IMR-90 (cell line): ENCODE results near the gene UNC5A. TPM values are rescaled to one million over a fixed set of nuclear protein-coding genes. Genes with fewer than 3 reads are reported as not detected.

Experiments used
- ATAC-seq: fragments of 200-7000 bp; cut with Tn5 transposase; 2 replicates; pipeline ENCODE4 v1.9.1; 2020; ENCODE audit warnings: low read depth, mild to moderate bottlenecking, moderate library complexity
- BruUV-seq: library from RNA; stranded (reverse); fragments of 400-500 nt; replicated peaks from 2 replicates; lab custom pipeline; 2021; lab: Mats Ljungman, UMichigan
- CTCF ChIA-PET: fragments of 300-600 bp; formaldehyde crosslinking; extraction: SDS; loops from one replicate; lab custom pipeline; 2021; ENCODE audit warnings: antibody characterized with exemption; lab: Yijun Ruan, JAX
- POLR2A ChIA-PET: fragments of 300-600 bp; sonication (Branson Sonifier 250); formaldehyde crosslinking; loops from one replicate; lab custom pipeline; 2022; ENCODE audit warnings: antibody characterized with exemption; ENCODE audit not compliant: unreplicated experiment; lab: Charles Lee
- DNase-seq: peaks from one replicate; pipeline ENCODE4 v3.0.0; 2013
- H2AFZ ChIP-seq: replicated peaks from 2 replicates; pipeline ENCODE3; 2013; ENCODE audit warnings: low read length, mild to moderate bottlenecking; ENCODE audit not compliant: poor library complexity
- H2AK5ac ChIP-seq: 2 replicates; pipeline ENCODE4 v1.6.1; 2013; ENCODE audit warnings: low read depth, low read length, inconsistent platforms
- H2AK9ac ChIP-seq: replicated peaks from 2 replicates; pipeline ENCODE3; 2013; ENCODE audit warnings: mild to moderate bottlenecking, low read depth, low read length, moderate library complexity; ENCODE audit not compliant: poor library complexity
- H2BK120ac ChIP-seq: 2 replicates; pipeline ENCODE4 v1.6.1; 2013; ENCODE audit warnings: low read depth, low read length, inconsistent platforms
- H2BK15ac ChIP-seq: 3 replicates; pipeline ENCODE4 v1.6.1; 2013; ENCODE audit warnings: low read depth, low read length, inconsistent platforms
- H2BK20ac ChIP-seq: 2 replicates; pipeline ENCODE4 v1.6.1; 2013; ENCODE audit warnings: low read depth, mild to moderate bottlenecking, inconsistent platforms, low read length, moderate library complexity
- H2BK5ac ChIP-seq: 2 replicates; pipeline ENCODE4 v1.6.1; 2013; ENCODE audit warnings: mild to moderate bottlenecking, low read depth, low read length, inconsistent platforms; ENCODE audit not compliant: poor library complexity, severe bottlenecking
- H3K14ac ChIP-seq: replicated peaks from 2 replicates; pipeline ENCODE4 v1.6.1; 2013; ENCODE audit warnings: low read depth, low read length, inconsistent platforms
- H3K18ac ChIP-seq: 2 replicates; pipeline ENCODE4 v1.6.1; 2013; ENCODE audit warnings: low read depth, low read length, control low read depth
- H3K23ac ChIP-seq: 2 replicates; pipeline ENCODE4 v1.6.1; 2013; ENCODE audit warnings: low read depth, low read length, inconsistent platforms
- H3K27ac ChIP-seq: 2 replicates; pipeline ENCODE4 v1.5.1; 2013; ENCODE audit warnings: mild to moderate bottlenecking, control low read depth, low read length; ENCODE audit not compliant: insufficient read depth
- H3K27me3 ChIP-seq: 2 replicates; pipeline ENCODE4 v1.6.1; 2013; ENCODE audit warnings: low read length; ENCODE audit not compliant: control insufficient read depth, insufficient read depth
- H3K36me3 ChIP-seq: 2 replicates; pipeline ENCODE4 v1.6.1; 2013; ENCODE audit warnings: low read length, mixed read lengths; ENCODE audit not compliant: control insufficient read depth, insufficient read depth
- H3K4ac ChIP-seq: 2 replicates; pipeline ENCODE4 v1.6.1; 2013; ENCODE audit warnings: low read depth, low read length, inconsistent platforms
- H3K4me1 ChIP-seq: 2 replicates; pipeline ENCODE4 v1.6.1; 2013; ENCODE audit warnings: low read length, mixed read lengths; ENCODE audit not compliant: control insufficient read depth, insufficient read depth
- H3K4me2 ChIP-seq: 2 replicates; pipeline ENCODE4 v1.6.1; 2013; ENCODE audit warnings: low read depth, mild to moderate bottlenecking, control low read depth, low read length, moderate library complexity
- H3K4me3 ChIP-seq: 2 replicates; pipeline ENCODE4 v1.5.1; 2013; ENCODE audit warnings: low read depth, mild to moderate bottlenecking, control low read depth, low read length, moderate library complexity; ENCODE audit not compliant: insufficient read depth
- H3K56ac ChIP-seq: 2 replicates; pipeline ENCODE4 v1.6.1; 2013; ENCODE audit warnings: low read length, inconsistent platforms; ENCODE audit not compliant: insufficient read depth; ENCODE audit errors: extremely low read depth
- H3K79me1 ChIP-seq, 2 experiments: 2 replicates each; pipeline ENCODE4 v1.6.1; 2013; ENCODE audit warnings: low read length in 2 of 2, inconsistent platforms in 1 of 2, low read depth in 1 of 2
- H3K9ac ChIP-seq: 2 replicates; pipeline ENCODE4 v1.6.1; 2013; ENCODE audit warnings: low read depth, low read length, control low read depth
- H3K9me1 ChIP-seq: 2 replicates; pipeline ENCODE4 v1.6.1; 2013; ENCODE audit warnings: low read length, inconsistent platforms; ENCODE audit not compliant: insufficient read depth
- H3K9me3 ChIP-seq: 2 replicates; pipeline ENCODE4 v1.6.1; 2013; ENCODE audit warnings: low read length; ENCODE audit not compliant: control insufficient read depth, insufficient read depth
- H4K20me1 ChIP-seq: 2 replicates; pipeline ENCODE4 v1.6.1; 2013; ENCODE audit warnings: low read length, inconsistent platforms; ENCODE audit not compliant: insufficient read depth
- H4K5ac ChIP-seq: 2 replicates; pipeline ENCODE4 v1.6.1; 2013; ENCODE audit warnings: mild to moderate bottlenecking, low read depth, low read length, control low read depth
- H4K8ac ChIP-seq, 2 experiments: 2 replicates each; pipeline ENCODE4 v1.6.1; 2013; ENCODE audit warnings: low read depth in 2 of 2, low read length in 2 of 2, control low read depth in 1 of 2, inconsistent platforms in 1 of 2
- H4K91ac ChIP-seq: 2 replicates; pipeline ENCODE4 v1.6.1; 2013; ENCODE audit warnings: low read depth, low read length, inconsistent platforms; ENCODE audit not compliant: insufficient read depth
- NFE2L2 ChIP-seq: fragments of 150-350 bp; IDR thresholded peaks from 2 replicates; pipeline ENCODE4 v1.6.1; 2016; ENCODE audit warnings: low read depth, mild to moderate bottlenecking, low read length
- RFX5 ChIP-seq: IDR thresholded peaks from 2 replicates; pipeline ENCODE4 v1.8.0; 2012; ENCODE audit warnings: low read depth, mild to moderate bottlenecking, low read length, moderate library complexity
- USF2 ChIP-seq: fragments of 150-350 bp; IDR thresholded peaks from 2 replicates; pipeline ENCODE4 v1.6.1; 2017; ENCODE audit warnings: mild to moderate bottlenecking, antibody characterized with exemption, low read length, low read depth
- WGBS, 2 experiments: methylation state at CpG; one replicate each; pipeline versions ENCODE4 v1.1.5 to v1.1.7; 2013; ENCODE audit warnings: missing lambda C conversion rate in 2 of 2; ENCODE audit not compliant: insufficient read length in 1 of 2; ENCODE audit errors: extremely low coverage in 2 of 2; 5-methylcytosine and 5-hydroxymethylcytosine counted together
- dilution Hi-C: fragments of 300-500 bp; cut with HindIII; formaldehyde crosslinking; loops from one replicate; pipeline ENCODE4 v1.14.3; 2018; ENCODE audit warnings: low sequenced_read_pairs; ENCODE audit not compliant: unreplicated experiment
- in situ Hi-C: fragments of 300-500 bp; cut with MboI; formaldehyde crosslinking; loops from 3 replicates; pipeline ENCODE4 v1.14.3; 2019; ENCODE audit warnings: low sequenced_read_pairs, inconsistent platforms, mixed read lengths
- intact Hi-C: fragments of 100-400 bp; cut with micrococcal nuclease; formaldehyde crosslinking; loops from 2 replicates; pipeline ENCODE4 v1.10.0; 2022
- polyA plus RNA-seq, 3 experiments: library from polyadenylated mRNA; depleted of rRNA; stranded (reverse); fragments of >200 nt; gene quantifications; 2 replicates each; pipeline ENCODE4 v1.2.3, GENCODE V29; 2012; ENCODE audit warnings: low replicate concordance in 1 of 3
- total RNA-seq: library from RNA; depleted of rRNA; stranded (reverse); fragments of >200 nt; gene quantifications from 2 replicates; pipeline ENCODE4 v1.2.3, GENCODE V29; 2012

UNC5A gene
- total and polyA plus RNA-seq, 2 of the 4 experiments (the other 2 are of a cell fraction), result not detected

GRCh38 chr5:176830422-176830994, 20.1 kb downstream of the UNC5A start:
- Histone ChIP-seq H3K36me3 (no peaks in the 10 kb centered on the region), H3K4me1 (no peaks in the 10 kb centered on the region), H3K27me3 (peaks cover 13% of the 10 kb centered on the region), H3K9ac (no peak overlapping the region), H3K9me1 (no peaks in the 10 kb centered on the region), H3K4ac (no peak overlapping the region), H4K8ac (no peak overlapping the region), H2AK9ac (no peak overlapping the region), H2BK20ac (no peak overlapping the region), H3K23ac (no peak overlapping the region), H3K4me2 (no peak overlapping the region), H4K91ac (no peak overlapping the region), H2BK5ac (no peak overlapping the region), H3K27ac (no peak overlapping the region), H2BK15ac (no peak overlapping the region), H2BK120ac (no peak overlapping the region), H4K20me1 (no peaks in the 10 kb centered on the region), H3K4me3 (no peak overlapping the region), H3K79me1 (no peaks in the 10 kb centered on the region), H3K9me3 (no peaks in the 10 kb centered on the region), H2AFZ (no peak overlapping the region), H2AK5ac (no peak overlapping the region), H3K56ac (no peak overlapping the region), H3K14ac (no peak overlapping the region), H3K18ac (no peak overlapping the region), H4K5ac (no peak overlapping the region)
- DNase-seq (no peak), ATAC-seq (no peak)
- dilution Hi-C loops, result no loop called here
- 86% methylated on average over 14 of the region's 23 CpGs; no CpG with 5 or more reads in 1 of the 2 experiments for WGBS, 2 experiments
- POLR2A ChIA-PET, result no interaction called here
- CTCF ChIA-PET, result no interaction called here
- in situ Hi-C loops, result no loop called here
- BruUV-seq, result no TSS peak
- intact Hi-C loops, result no loop called here
- no peak for TF ChIP-seq RFX5
- no peak for TF ChIP-seq NFE2L2
- no peak for TF ChIP-seq USF2
